Measurements from ENCODE around the gene DDX23. TPM values are rescaled to one million over a fixed set of nuclear protein-coding genes. Genes with fewer than 3 reads are reported as not detected.

DDX23 gene
- total RNA-seq, 1 experiment from 2014 or later, result 130 TPM

DNA sequence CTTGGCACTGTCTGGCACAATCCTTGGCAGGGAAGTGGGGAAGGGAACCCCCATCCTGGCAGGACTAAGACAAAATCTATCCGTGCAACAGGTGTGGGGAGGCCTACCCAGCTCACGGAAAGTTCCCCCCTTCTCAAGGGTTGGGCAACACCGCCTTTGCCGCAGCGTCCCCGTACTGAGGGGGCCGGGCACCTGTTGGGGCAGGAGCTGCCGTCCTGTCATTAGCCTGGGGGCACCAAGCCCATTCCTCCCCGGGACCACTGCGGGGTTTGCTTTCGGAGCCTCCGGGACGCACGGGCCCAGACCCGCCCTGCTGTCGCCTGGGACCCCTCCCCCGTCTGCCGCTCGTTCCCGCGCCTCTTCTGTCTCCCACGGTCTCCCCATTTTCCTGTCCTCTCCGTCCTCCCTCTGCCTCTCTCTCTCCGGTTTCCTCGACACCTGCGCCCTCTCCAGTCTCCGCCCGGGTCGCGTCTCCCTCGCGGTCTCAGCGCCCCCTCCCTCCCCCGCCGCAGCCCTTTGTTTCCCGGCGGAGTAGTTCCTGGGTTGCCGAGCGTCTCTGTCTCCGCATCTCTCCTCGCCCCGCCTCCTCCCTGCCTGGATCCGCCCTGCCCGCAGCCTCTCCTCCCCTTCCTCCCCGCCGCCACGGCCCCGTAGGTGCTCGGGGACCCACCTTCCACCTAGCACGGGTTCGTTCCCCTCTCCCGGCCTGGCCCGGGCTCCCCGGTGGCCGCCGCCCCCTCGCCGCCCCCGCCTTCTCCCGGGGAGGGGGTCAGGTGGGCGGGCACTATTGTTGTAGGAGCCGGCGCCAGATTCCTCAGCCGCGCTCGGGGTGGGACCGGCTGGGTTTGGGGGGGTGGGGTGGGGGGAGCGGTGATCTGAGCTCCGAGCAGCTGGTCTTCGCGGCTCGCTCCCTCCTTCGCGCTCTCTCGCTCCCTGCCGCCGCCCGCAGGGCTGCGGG, 33.8 kb downstream of the DDX23 start, which contains the start of gene CACNB3:
Gene CACNB3, plus strand, starts transcription at position 624 of the 958 bp plus-strand sequence. CDS start 434 bp downstream, outside the sequence.
- TF ChIP-seq TCF7L2 (IDR thresholded peaks at IDR 0.05; ENCODE audit: low read depth, low read length) (no peak), SIN3A (IDR thresholded peaks at IDR 0.05; ENCODE audit: borderline replicate concordance, insufficient read depth, low read depth, low read length) (0 out of 2 replicates have a peak, but pooled peaks have one; percentile 34)
- in situ Hi-C loops (cut with HindIII; ENCODE audit: low pct_unique_long_range_greater_than_20kb, low sequenced_read_pairs) (no loop called here), intact Hi-C loops (cut with micrococcal nuclease; ENCODE audit: unreplicated experiment) (no loop called here)
- Histone ChIP-seq H3K27ac (ENCODE audit: low read length) (peak within 1 kb of the TSS; percentile 51), H3K9me3 (ENCODE audit: control insufficient read depth, insufficient read depth, low read depth, low read length) (no peaks in the 10 kb centered on the region), H3K4me1 (ENCODE audit: control insufficient read depth, insufficient read depth, low read length) (peaks cover 27% of the 10 kb centered on the region), H3K27me3 (ENCODE audit: control insufficient read depth, insufficient read depth, low read length) (no peaks in the 10 kb centered on the region), H3K36me3 (ENCODE audit: control insufficient read depth, insufficient read depth, low read length) (no peaks in the 10 kb centered on the region; the same call in 1 of the 2 replicates), H3K4me3 (ENCODE audit: low read depth in 2 of 2, low read length in 2 of 2) (peak within 1 kb of the TSS; percentile 58 to 67)
- ChIA-PET CTCF (no interaction called here), POLR2A (no interaction called here)
- BruUV-seq (replicated peaks), result no TSS peak
- DNase-seq (ENCODE audit: low read depth, low spot score) (no peak), ATAC-seq (peak; percentile 52)

GRCh38 chr12:48816143-48816854, 35.7 kb downstream of the DDX23 start:
- DNase-seq (ENCODE audit: low read depth, low spot score) (no peak), ATAC-seq (no peak)
- intact Hi-C loops (cut with micrococcal nuclease; ENCODE audit: unreplicated experiment) (no loop called here), in situ Hi-C loops (cut with HindIII; ENCODE audit: low pct_unique_long_range_greater_than_20kb, low sequenced_read_pairs) (no loop called here)
- no peaks in the 10 kb centered on the region; the same call in 1 of the 2 replicates for H3K36me3 ChIP-seq (ENCODE audit: control insufficient read depth, insufficient read depth, low read length)
- no TSS peak for BruUV-seq (replicated peaks)
- H3K4me1 ChIP-seq (ENCODE audit: control insufficient read depth, insufficient read depth, low read length), result peaks cover 28% of the 10 kb centered on the region
- H3K4me3 ChIP-seq (ENCODE audit: low read depth in 2 of 2, low read length in 2 of 2), result peak overlapping the region; percentile 57 to 89
- POLR2A ChIA-PET, result interaction anchor here (0.5 kb wide), 1 partner anchor 128 kb away, joined by 7 read pairs; no protein-coding TSS in a partner anchor
- CTCF ChIA-PET, result interaction anchor here (1.3 kb wide), 1 partner anchor 66 kb away, joined by 4 read pairs; no protein-coding TSS in a partner anchor
- no peaks in the 10 kb centered on the region for H3K27me3 ChIP-seq (ENCODE audit: control insufficient read depth, insufficient read depth, low read length)
- peak overlapping the region; percentile 65 for H3K27ac ChIP-seq (ENCODE audit: low read length)
- TF ChIP-seq CTCF (IDR thresholded peaks at IDR 0.05), result no peak
- TF ChIP-seq POLR2AphosphoS5 (IDR thresholded peaks at IDR 0.05; ENCODE audit: low read depth, low read length), result no peak
- TF ChIP-seq TCF7L2 (IDR thresholded peaks at IDR 0.05; ENCODE audit: low read depth, low read length), result no peak
- TF ChIP-seq, protein P1, sequence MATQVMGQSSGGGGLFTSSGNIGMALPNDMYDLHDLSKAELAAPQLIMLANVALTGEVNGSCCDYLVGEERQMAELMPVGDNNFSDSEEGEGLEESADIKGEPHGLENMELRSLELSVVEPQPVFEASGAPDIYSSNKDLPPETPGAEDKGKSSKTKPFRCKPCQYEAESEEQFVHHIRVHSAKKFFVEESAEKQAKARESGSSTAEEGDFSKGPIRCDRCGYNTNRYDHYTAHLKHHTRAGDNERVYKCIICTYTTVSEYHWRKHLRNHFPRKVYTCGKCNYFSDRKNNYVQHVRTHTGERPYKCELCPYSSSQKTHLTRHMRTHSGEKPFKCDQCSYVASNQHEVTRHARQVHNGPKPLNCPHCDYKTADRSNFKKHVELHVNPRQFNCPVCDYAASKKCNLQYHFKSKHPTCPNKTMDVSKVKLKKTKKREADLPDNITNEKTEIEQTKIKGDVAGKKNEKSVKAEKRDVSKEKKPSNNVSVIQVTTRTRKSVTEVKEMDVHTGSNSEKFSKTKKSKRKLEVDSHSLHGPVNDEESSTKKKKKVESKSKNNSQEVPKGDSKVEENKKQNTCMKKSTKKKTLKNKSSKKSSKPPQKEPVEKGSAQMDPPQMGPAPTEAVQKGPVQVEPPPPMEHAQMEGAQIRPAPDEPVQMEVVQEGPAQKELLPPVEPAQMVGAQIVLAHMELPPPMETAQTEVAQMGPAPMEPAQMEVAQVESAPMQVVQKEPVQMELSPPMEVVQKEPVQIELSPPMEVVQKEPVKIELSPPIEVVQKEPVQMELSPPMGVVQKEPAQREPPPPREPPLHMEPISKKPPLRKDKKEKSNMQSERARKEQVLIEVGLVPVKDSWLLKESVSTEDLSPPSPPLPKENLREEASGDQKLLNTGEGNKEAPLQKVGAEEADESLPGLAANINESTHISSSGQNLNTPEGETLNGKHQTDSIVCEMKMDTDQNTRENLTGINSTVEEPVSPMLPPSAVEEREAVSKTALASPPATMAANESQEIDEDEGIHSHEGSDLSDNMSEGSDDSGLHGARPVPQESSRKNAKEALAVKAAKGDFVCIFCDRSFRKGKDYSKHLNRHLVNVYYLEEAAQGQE (IDR thresholded peaks at IDR 0.05; ENCODE audit: insufficient read depth in 1 of 2, low read depth in 2 of 2, low read length in 1 of 2), result no peak
- TF ChIP-seq SIN3A (IDR thresholded peaks at IDR 0.05; ENCODE audit: borderline replicate concordance, insufficient read depth, low read depth, low read length), result no peak
- H3K9me3 ChIP-seq (ENCODE audit: control insufficient read depth, insufficient read depth, low read depth, low read length), result no peaks in the 10 kb centered on the region
